K562 (cell line): ENCODE results near the gene CELF4. TPM values are rescaled to one million over a fixed set of nuclear protein-coding genes. Genes with fewer than 3 reads are reported as not detected.

ENCODE experiments used
- ATAC-seq: fragments of 200-7000 bp; cut with Tn5 transposase; 3 replicates; pipeline ENCODE4 v1.9.1; 2020; ENCODE audit warnings: moderate library complexity
- BruUV-seq: library from RNA; stranded (reverse); fragments of 400-500 nt; replicated peaks from 2 replicates; lab custom pipeline; 2021; lab: Mats Ljungman, UMichigan
- CTCF ChIA-PET: fragments of 300-600 bp; formaldehyde crosslinking; extraction: SDS; loops from one replicate; lab custom pipeline; 2021; ENCODE audit warnings: low intra/inter-chr PET ratio; lab: Yijun Ruan, JAX
- POLR2A ChIA-PET: fragments of 300-600, 350-650 bp; sonication (Branson Sonifier 250); formaldehyde crosslinking; extraction: SDS; loops from one replicate; lab custom pipeline; 2021; ENCODE audit warnings: antibody characterized with exemption, inconsistent platforms; lab: Yijun Ruan, JAX
- DNase-seq, 4 experiments: peaks; one replicate each; pipeline versions ENCODE4 v3.0.0 to v3.0.0-alpha.2; 2011 to 2018; ENCODE audit warnings: low spot score in 3 of 4, mixed read lengths in 3 of 4; ENCODE audit errors: extremely low read depth in 1 of 4
- FAIRE-seq: peaks from 2 replicates; lab custom pipeline; 2011; peaks lifted over from hg19 to GRCh38; lab: Jason Lieb, UNC
- H2AFZ ChIP-seq: 2 replicates; pipeline ENCODE4 v1.6.0; 2011; ENCODE audit warnings: low read depth, low read length, control low read depth, inconsistent platforms
- H3K27ac ChIP-seq: fragments of 200-600 bp; 3 replicates; pipeline ENCODE4 v1.8.0; 2011; ENCODE audit warnings: low read depth, mild to moderate bottlenecking, control low read depth, inconsistent platforms, low read length, moderate library complexity, mixed read lengths; ENCODE audit errors: extremely low read depth
- H3K27me3 ChIP-seq, 2 experiments: fragments of 300-600 bp in 1 of 2; 2 replicates in 1 of 2; 3 replicates in 1 of 2; pipeline versions ENCODE4 v1.6.0 to v1.8.0; 2011; ENCODE audit warnings: inconsistent platforms in 2 of 2, low read length in 2 of 2, mild to moderate bottlenecking in 1 of 2, mixed read lengths in 1 of 2, moderate library complexity in 1 of 2; ENCODE audit not compliant: control insufficient read depth in 2 of 2, insufficient read depth in 2 of 2
- H3K36me3 ChIP-seq: fragments of 300-600 bp; 3 replicates; pipeline ENCODE4 v1.8.0; 2011; ENCODE audit warnings: mild to moderate bottlenecking, low read length, inconsistent platforms; ENCODE audit not compliant: control insufficient read depth, insufficient read depth
- H3K4me1 ChIP-seq, 2 experiments: fragments of 200-600 bp in 1 of 2; replicated peaks in 1 of 2; 2 replicates in 1 of 2; 3 replicates in 1 of 2; pipeline versions ENCODE4 v1.5.1 to v1.8.0; 2011; ENCODE audit warnings: inconsistent platforms in 2 of 2, low read length in 2 of 2, mild to moderate bottlenecking in 1 of 2, mixed read lengths in 1 of 2, moderate library complexity in 1 of 2; ENCODE audit not compliant: control insufficient read depth in 2 of 2, insufficient read depth in 2 of 2
- H3K4me2 ChIP-seq: 2 replicates; pipeline ENCODE4 v1.6.1; 2011; ENCODE audit warnings: low read length, control low read depth, inconsistent platforms, mixed read lengths; ENCODE audit not compliant: insufficient read depth
- H3K4me3 ChIP-seq: fragments of 200-600 bp; sonication (generic), shearing (Covaris generic); 2 replicates; pipeline ENCODE4 v1.5.1; 2016; ENCODE audit warnings: control low read depth, inconsistent platforms
- H3K79me2 ChIP-seq: fragments of 200-600 bp; 3 replicates; pipeline ENCODE4 v1.8.0; 2011; ENCODE audit warnings: low read length, inconsistent platforms; ENCODE audit not compliant: control insufficient read depth, insufficient read depth
- H3K9ac ChIP-seq, 2 experiments: 2 replicates each; pipeline versions ENCODE4 v1.6.0 to v1.6.1; 2011; ENCODE audit warnings: low read depth in 2 of 2, low read length in 2 of 2, control low read depth in 1 of 2, inconsistent platforms in 1 of 2, mild to moderate bottlenecking in 1 of 2, mixed read lengths in 1 of 2; ENCODE audit not compliant: insufficient read depth in 1 of 2
- H3K9me1 ChIP-seq: one replicate; pipeline ENCODE4 v1.6.0; 2011; ENCODE audit warnings: inconsistent platforms, mild to moderate bottlenecking, low read length, moderate library complexity; ENCODE audit not compliant: control insufficient read depth, insufficient read depth
- H3K9me3 ChIP-seq: replicated peaks from 2 replicates; pipeline ENCODE4 v1.5.1; 2011; ENCODE audit warnings: low read depth, low read length, inconsistent platforms; ENCODE audit not compliant: control insufficient read depth, insufficient read depth
- H4K20me1 ChIP-seq: replicated peaks from 2 replicates; pipeline ENCODE4 v1.6.1; 2011; ENCODE audit warnings: low read length, inconsistent platforms, mixed read lengths; ENCODE audit not compliant: control insufficient read depth, insufficient read depth
- EP400 ChIP-seq: fragments of 450-650 bp; IDR thresholded peaks from 2 replicates; pipeline ENCODE4 v1.6.1; 2017; ENCODE audit warnings: antibody characterized with exemption, mild to moderate bottlenecking, moderate library complexity
- FOXJ2 ChIP-seq: fragments of 200-800 bp; sonication (Bioruptor generic); IDR thresholded peaks from 2 replicates; pipeline ENCODE4 v1.6.1; 2016; ENCODE audit warnings: missing genetic modification characterization, missing compliant biosample characterization
- PCBP1 ChIP-seq: fragments of 200-400 bp; formaldehyde crosslinking; IDR thresholded peaks from 2 replicates; pipeline ENCODE4 v1.6.1; 2018; ENCODE audit warnings: mild to moderate bottlenecking, low read depth, low read length; ENCODE audit not compliant: poor library complexity, severe bottlenecking
- RBM17 ChIP-seq: fragments of 200-400 bp; formaldehyde crosslinking; IDR thresholded peaks from 2 replicates; pipeline ENCODE4 v1.6.1; 2017; ENCODE audit warnings: low read depth, mild to moderate bottlenecking, low read length, borderline replicate concordance
- SNRNP70 ChIP-seq: fragments of 200-400 bp; formaldehyde crosslinking; optimal IDR thresholded peaks from 2 replicates; pipeline ENCODE3; 2017; ENCODE audit warnings: low read depth, low read length
- ZNF146 ChIP-seq: IDR thresholded peaks from one replicate; pipeline ENCODE4 v1.6.1; 2018; ENCODE audit warnings: missing compliant biosample characterization; ENCODE audit not compliant: unreplicated experiment
- ZNF217 ChIP-seq: sonication (generic); formaldehyde crosslinking; IDR thresholded peaks from 2 replicates; pipeline ENCODE4 v1.8.0; 2022; ENCODE audit warnings: mild to moderate bottlenecking, missing genetic modification reagents
- ZNF408 ChIP-seq: fragments of 250-450 bp; sonication (Bioruptor Pico); IDR thresholded peaks from 2 replicates; pipeline ENCODE4 v1.4.0; 2020; ENCODE audit warnings: low read depth, mild to moderate bottlenecking, moderate library complexity
- ZNF589 ChIP-seq: fragments of 200-800 bp; sonication (Bioruptor generic); IDR thresholded peaks from 2 replicates; pipeline ENCODE4 v1.6.1; 2016; ENCODE audit warnings: low read depth, missing genetic modification characterization, missing compliant biosample characterization
- ZNF79 ChIP-seq: fragments of 250-450 bp; sonication (Bioruptor Pico); IDR thresholded peaks from 2 replicates; pipeline ENCODE4 v1.4.0; 2020; ENCODE audit warnings: low read depth, mild to moderate bottlenecking, moderate library complexity
- WGBS: fragments of 100-300 bp; shearing (Covaris generic); methylation state at CpG from one replicate; pipeline ENCODE4 v1.1.6; 2016; ENCODE audit warnings: low coverage, mixed read lengths; ENCODE audit not compliant: insufficient coverage; ENCODE audit errors: missing lambda C conversion rate; 5-methylcytosine and 5-hydroxymethylcytosine counted together
- in situ Hi-C: fragments of 300-500 bp; cut with MboI; formaldehyde crosslinking; loops from 4 replicates; pipeline ENCODE4 v1.15.0; 2018; ENCODE audit warnings: inconsistent platforms, mixed read lengths
- intact Hi-C: fragments of 100-400 bp; cut with micrococcal nuclease; formaldehyde crosslinking; loops from 2 replicates; pipeline ENCODE4 v1.14.2; 2022
- polyA plus RNA-seq, 8 experiments: library from polyadenylated mRNA; depleted of rRNA in 4 of 8; stranded (reverse) in 5 of 8; unstranded in 3 of 8; fragments of >200 nt; fragmentation: Nextera tagmentation in 2 of 8; fragmentation: Illumina TruSeq in 1 of 8; extraction: Ambion mirVana in 2 of 8; extraction: Trizol in 1 of 8; gene quantifications; 2 replicates each; pipeline versions ENCODE4 v1.2.1 to v1.2.3, GENCODE V29; 2011 to 2014; ENCODE audit warnings: inconsistent platforms in 1 of 8, missing spikeins in 1 of 8
- total RNA-seq, 7 experiments: library from RNA; depleted of rRNA in 6 of 7; stranded (reverse); fragments of >200 nt in 6 of 7; fragmentation: Illumina TruSeq in 2 of 7; extraction: Trizol in 2 of 7; gene quantifications; 2 replicates each; pipeline versions ENCODE4 v1.2.1 to v1.2.3, GENCODE V29; 2011 to 2021; ENCODE audit warnings: low replicate concordance in 1 of 7

The CELF4 gene
- total and polyA plus RNA-seq, 9 of the 15 experiments (the other 6 are each of a cell fraction or from before 2014, with no cell fraction given), result 0.04 to 0.24 (median 0.07) TPM; not detected in 3

GRCh38 chr18:37403788-37404187 is 161.8 kb downstream of the CELF4 start:
- no peaks in the 10 kb centered on the region for H3K79me2 ChIP-seq
- FAIRE-seq (no peak), DNase-seq (no peak), ATAC-seq (no peak; the same call in 2 of the 3 replicates)
- H3K9me3 ChIP-seq, result no peaks in the 10 kb centered on the region
- POLR2A ChIA-PET, result no interaction called here
- peaks cover 5% of the 10 kb centered on the region for H3K9me1 ChIP-seq
- CTCF ChIA-PET, result no interaction called here
- TF ChIP-seq ZNF79 (CRISPR knock-in tag) (no peak), FOXJ2 (tag) (no peak), RBM17 (no peak), ZNF589 (CRISPR knock-in tag) (no peak), ZNF217 (CRISPR knock-in tag) (no peak), SNRNP70 (no peak), ZNF408 (CRISPR knock-in tag) (no peak), EP400 (no peak), PCBP1 (no peak), ZNF146 (no peak)
- no peak overlapping the region for H3K9ac ChIP-seq
- 3% methylated on average over 3 of the region's 3 CpGs for WGBS
- intact Hi-C loops, result no loop called here
- H2AFZ ChIP-seq, result no peak overlapping the region
- in situ Hi-C loops, result no loop called here
- H3K36me3 ChIP-seq, result no peaks in the 10 kb centered on the region
- H3K4me1 ChIP-seq, result peaks cover 0 to 3% of the 10 kb centered on the region in 2 experiments; a peak in 1 of 5 replicates
- no peak overlapping the region for H3K27ac ChIP-seq
- H3K4me3 ChIP-seq, result no peak overlapping the region
- H3K4me2 ChIP-seq, result no peak overlapping the region
- no TSS peak for BruUV-seq
- H3K27me3 ChIP-seq, result no peaks in the 10 kb centered on the region; a peak in 1 of 5 replicates
- H4K20me1 ChIP-seq, result 0 out of 2 replicates have a peak, but pooled peaks cover 4% of the 10 kb centered on the region
